ENCODE results near the gene CDC14B. TPM values are rescaled to one million over a fixed set of nuclear protein-coding genes. Genes with fewer than 3 reads are reported as not detected.
"Not testable (repeated sequence)": the region's sequence is repeated elsewhere in the genome, so short reads cannot be mapped to it uniquely, and the experiment has no call there.

Gene CDC14B
- total RNA-seq, 2 donors from 2014 or later: 18.4 to 19.2 TPM

- Histone ChIP-seq H3K36me3 (no peaks in the 10 kb centered on the region), H3K4me1 (peaks cover 0 to 23% of the 10 kb centered on the region in 2 donors), H3K9me3 (no peaks in the 10 kb centered on the region), H3K27me3 (no peaks in the 10 kb centered on the region), H3K4me3 (no peak overlapping the region), H3K27ac (no peak overlapping the region)
- no peak for DNase-seq (ENCODE audit: low spot score)
- TF ChIP-seq CTCF (IDR thresholded peaks at IDR 0.05): no peak
Observed at GRCh38 chr9:96554326-96554725, 65.3 kb downstream of the CDC14B start.

- no peak for DNase-seq (ENCODE audit: low spot score)
- Histone ChIP-seq H3K27ac (peak overlapping the region in 1 of 2 donors; percentile 33), H3K27me3 (no peaks in the 10 kb centered on the region), H3K4me3 (no peak overlapping the region), H3K4me1 (peaks cover 0 to 23% of the 10 kb centered on the region in 2 donors), H3K36me3 (no peaks in the 10 kb centered on the region), H3K9me3 (no peaks in the 10 kb centered on the region)
- no peak for TF ChIP-seq CTCF (IDR thresholded peaks at IDR 0.05)
Observed at GRCh38 chr9:96553070-96553469, 66.6 kb downstream of the CDC14B start.

GRCh38 chr9:96551403-96551802 lies 68.2 kb downstream of the CDC14B start:
- no peak overlapping the region for H3K27ac ChIP-seq
- H3K4me1 ChIP-seq: peaks cover 0 to 15% of the 10 kb centered on the region in 2 donors
- no peaks in the 10 kb centered on the region for H3K9me3 ChIP-seq
- no peaks in the 10 kb centered on the region for H3K27me3 ChIP-seq
- no peak overlapping the region for H3K4me3 ChIP-seq
- DNase-seq (ENCODE audit: low spot score): no peak
- no peak for TF ChIP-seq CTCF (IDR thresholded peaks at IDR 0.05)
- no peaks in the 10 kb centered on the region for H3K36me3 ChIP-seq

- H3K36me3 ChIP-seq: no peaks in the 10 kb centered on the region
- TF ChIP-seq CTCF (IDR thresholded peaks at IDR 0.05): no peak
- H3K9me3 ChIP-seq: no peaks in the 10 kb centered on the region
- DNase-seq (ENCODE audit: low spot score): no peak
- no peak overlapping the region for H3K4me3 ChIP-seq
- no peak overlapping the region for H3K27ac ChIP-seq
- H3K27me3 ChIP-seq: no peaks in the 10 kb centered on the region
- H3K4me1 ChIP-seq: peaks cover 0 to 11% of the 10 kb centered on the region in 2 donors
Observed at GRCh38 chr9:96550659-96551058, 69.0 kb downstream of the CDC14B start.

- not testable (repeated sequence) for H3K9me3 ChIP-seq; H3K4me3 ChIP-seq; H3K36me3 ChIP-seq; H3K27ac ChIP-seq; H3K27me3 ChIP-seq; DNase-seq (ENCODE audit: low spot score); H3K4me1 ChIP-seq
Observed at GRCh38 chr9:96543131-96543530, 76.5 kb downstream of the CDC14B start.

GRCh38 chr9:96540106-96540505 lies 79.5 kb downstream of the CDC14B start:
- Histone ChIP-seq H3K4me3 (no peak overlapping the region), H3K36me3 (peaks cover 16% of the 10 kb centered on the region), H3K27me3 (no peaks in the 10 kb centered on the region), H3K9me3 (no peaks in the 10 kb centered on the region), H3K27ac (no peak overlapping the region), H3K4me1 (no peaks in the 10 kb centered on the region)
- no peak for DNase-seq (ENCODE audit: low spot score)
- TF ChIP-seq CTCF (IDR thresholded peaks at IDR 0.05): no peak

Measured in right atrium auricular region (tissue), 2 donors.